H1 (cell line): ENCODE results near the gene PTPRG. TPM values are rescaled to one million over a fixed set of nuclear protein-coding genes. Genes with fewer than 3 reads are reported as not detected.

ENCODE experiments used
- CTCF ChIA-PET: fragments of 300-600 bp; sonication (Branson Sonifier 250); formaldehyde crosslinking; loops from one replicate; lab custom pipeline; 2021; ENCODE audit not compliant: partially characterized antibody; lab: Charles Lee
- POLR2A ChIA-PET: fragments of 300-600 bp; sonication (Branson Sonifier 250); formaldehyde crosslinking; loops from one replicate; lab custom pipeline; 2021; ENCODE audit warnings: inconsistent platforms; ENCODE audit not compliant: partially characterized antibody; lab: Charles Lee
- DNase-seq, 2 experiments: peaks; one replicate each; pipeline versions ENCODE4 v3.0.0 to v3.0.0-alpha.2; 2010 to 2022; ENCODE audit warnings: low spot score in 2 of 2, low read depth in 1 of 2, mixed read lengths in 1 of 2
- FAIRE-seq: peaks from 2 replicates; lab custom pipeline; 2011; peaks lifted over from hg19 to GRCh38; lab: Jason Lieb, UNC
- H2AFZ ChIP-seq: 2 replicates; pipeline ENCODE4 v1.8.1; 2012; ENCODE audit warnings: low read length, inconsistent platforms
- H2AK5ac ChIP-seq: 2 replicates; pipeline ENCODE4 v1.6.1; 2013; ENCODE audit warnings: low read depth, low read length
- H2BK120ac ChIP-seq: replicated peaks from 2 replicates; pipeline ENCODE3; 2013; ENCODE audit warnings: low read depth, low read length, inconsistent platforms
- H2BK12ac ChIP-seq: 2 replicates; pipeline ENCODE4 v1.6.1; 2013; ENCODE audit warnings: low read depth, low read length
- H2BK15ac ChIP-seq: 2 replicates; pipeline ENCODE4 v1.6.1; 2013; ENCODE audit warnings: low read length
- H2BK20ac ChIP-seq: 2 replicates; pipeline ENCODE4 v1.6.1; 2013; ENCODE audit warnings: low read length
- H2BK5ac ChIP-seq: 2 replicates; pipeline ENCODE4 v1.6.1; 2013; ENCODE audit warnings: low read depth, low read length
- H3K14ac ChIP-seq: 2 replicates; pipeline ENCODE4 v1.6.1; 2013; ENCODE audit warnings: inconsistent platforms; ENCODE audit not compliant: insufficient read length
- H3K18ac ChIP-seq: 2 replicates; pipeline ENCODE4 v1.6.1; 2013; ENCODE audit warnings: low read length; ENCODE audit errors: extremely low read depth
- H3K23ac ChIP-seq: 2 replicates; pipeline ENCODE4 v1.6.1; 2013; ENCODE audit warnings: inconsistent platforms; ENCODE audit not compliant: insufficient read length
- H3K23me2 ChIP-seq: 2 replicates; pipeline ENCODE4 v1.6.1; 2013; ENCODE audit warnings: low read depth, low read length
- H3K27ac ChIP-seq: 2 replicates; pipeline ENCODE4 v1.6.1; 2011; ENCODE audit warnings: low read depth, low read length, inconsistent platforms
- H3K27me3 ChIP-seq, 4 experiments: replicated peaks in 1 of 4; 1 replicate in 1 of 4; 2 replicates in 3 of 4; pipeline versions ENCODE4 v1.6.1 to v1.8.1; 2011 to 2013; ENCODE audit warnings: low read length in 3 of 4, mild to moderate bottlenecking in 3 of 4, inconsistent platforms in 2 of 4, mixed read lengths in 2 of 4, moderate library complexity in 1 of 4; ENCODE audit not compliant: control insufficient read depth in 3 of 4, insufficient read depth in 3 of 4; ENCODE audit errors: extremely low read depth in 1 of 4
- H3K36me3 ChIP-seq, 4 experiments: 2 replicates each; pipeline versions ENCODE4 v1.6.1 to v1.8.1; 2011 to 2013; ENCODE audit warnings: mild to moderate bottlenecking in 4 of 4, low read length in 3 of 4, moderate library complexity in 2 of 4, control low read depth in 1 of 4, inconsistent platforms in 1 of 4; ENCODE audit not compliant: insufficient read depth in 4 of 4, control insufficient read depth in 2 of 4
- H3K4ac ChIP-seq: replicated peaks from 2 replicates; pipeline ENCODE3; 2013; ENCODE audit warnings: low read length, low read depth, mixed read lengths, inconsistent platforms; ENCODE audit not compliant: insufficient read length
- H3K4me1 ChIP-seq, 4 experiments: replicated peaks in 1 of 4; 1 replicate in 1 of 4; 2 replicates in 3 of 4; pipeline versions ENCODE4 v1.6.1 to v1.8.1; 2011 to 2013; ENCODE audit warnings: low read length in 3 of 4, inconsistent platforms in 2 of 4, mixed read lengths in 1 of 4; ENCODE audit not compliant: insufficient read depth in 4 of 4, control insufficient read depth in 3 of 4
- H3K4me2 ChIP-seq, 2 experiments: 2 replicates each; pipeline versions ENCODE4 v1.6.1 to v1.8.1; 2011 to 2013; ENCODE audit warnings: low read depth in 2 of 2, low read length in 2 of 2, control low read depth in 1 of 2, inconsistent platforms in 1 of 2, mild to moderate bottlenecking in 1 of 2; ENCODE audit not compliant: insufficient read depth in 1 of 2
- H3K4me3 ChIP-seq, 4 experiments: fragments of 200-600, 300-600 bp in 1 of 4; sonication (generic), shearing (Covaris generic), sonication (Bioruptor Twin) in 1 of 4; 2 replicates each; pipeline versions ENCODE4 v1.5.1 to v1.8.1; 2011 to 2016; ENCODE audit warnings: low read length in 4 of 4, low read depth in 3 of 4, control low read depth in 2 of 4, inconsistent platforms in 2 of 4, mild to moderate bottlenecking in 2 of 4, mixed read lengths in 1 of 4, moderate library complexity in 1 of 4; ENCODE audit not compliant: insufficient read depth in 2 of 4; ENCODE audit errors: extremely low read depth in 1 of 4
- H3K56ac ChIP-seq: replicated peaks from 2 replicates; pipeline ENCODE3; 2013; ENCODE audit warnings: low read depth, mild to moderate bottlenecking, mixed read lengths, low read length, inconsistent platforms; ENCODE audit not compliant: insufficient read length
- H3K79me1 ChIP-seq: 2 replicates; pipeline ENCODE4 v1.6.1; 2013; ENCODE audit warnings: low read depth, low read length, control low read depth
- H3K79me2 ChIP-seq, 2 experiments: 2 replicates each; pipeline versions ENCODE4 v1.6.1 to v1.8.1; 2012 to 2013; ENCODE audit warnings: low read length in 2 of 2, mild to moderate bottlenecking in 2 of 2, inconsistent platforms in 1 of 2; ENCODE audit not compliant: insufficient read depth in 2 of 2, control insufficient read depth in 1 of 2
- H3K9ac ChIP-seq, 4 experiments: replicated peaks in 1 of 4; 1 replicate in 1 of 4; 2 replicates in 3 of 4; pipeline versions ENCODE4 v1.6.1 to v1.8.1; 2011 to 2013; ENCODE audit warnings: low read depth in 3 of 4, low read length in 3 of 4, control low read depth in 2 of 4, mild to moderate bottlenecking in 2 of 4, moderate library complexity in 2 of 4, inconsistent platforms in 1 of 4; ENCODE audit errors: extremely low read depth in 1 of 4
- H3K9me3 ChIP-seq, 2 experiments: 2 replicates each; pipeline versions ENCODE4 v1.6.1 to v1.8.1; 2012 to 2013; ENCODE audit warnings: mild to moderate bottlenecking in 2 of 2, moderate library complexity in 2 of 2, control low read depth in 1 of 2, inconsistent platforms in 1 of 2, low read depth in 1 of 2, low read length in 1 of 2, mixed read lengths in 1 of 2; ENCODE audit not compliant: insufficient read depth in 2 of 2
- H4K20me1 ChIP-seq, 2 experiments: replicated peaks in 1 of 2; 2 replicates each; pipeline versions ENCODE3 to v1.8.1; 2011 to 2013; ENCODE audit warnings: inconsistent platforms in 2 of 2, low read length in 2 of 2, mild to moderate bottlenecking in 1 of 2; ENCODE audit not compliant: insufficient read depth in 2 of 2, control insufficient read depth in 1 of 2
- H4K5ac ChIP-seq: 2 replicates; pipeline ENCODE4 v1.6.1; 2013; ENCODE audit warnings: low read length, low read depth, mixed read lengths, inconsistent platforms; ENCODE audit not compliant: insufficient read length
- H4K8ac ChIP-seq: 2 replicates; pipeline ENCODE4 v1.8.0; 2013; ENCODE audit warnings: mild to moderate bottlenecking, moderate library complexity, low read length, inconsistent platforms; ENCODE audit not compliant: insufficient read depth; ENCODE audit errors: extremely low read depth
- H4K91ac ChIP-seq: replicated peaks from 2 replicates; pipeline ENCODE3; 2013; ENCODE audit warnings: low read length, mixed read lengths, inconsistent platforms; ENCODE audit not compliant: insufficient read length
- CHD2 ChIP-seq: IDR thresholded peaks from 2 replicates; pipeline ENCODE4 v1.6.1; 2012; ENCODE audit warnings: low read length, improper control_type of control experiment
- EGR1 ChIP-seq: IDR thresholded peaks from 2 replicates; pipeline ENCODE4 v1.6.1; 2011; ENCODE audit warnings: low read depth, low read length, borderline replicate concordance
- NRF1 ChIP-seq: IDR thresholded peaks from 2 replicates; pipeline ENCODE4 v1.6.1; 2011; ENCODE audit warnings: mild to moderate bottlenecking, low read depth, low read length, improper control_type of control experiment
- POLR2AphosphoS5 ChIP-seq: IDR thresholded peaks from 2 replicates; pipeline ENCODE4 v1.6.1; 2011; ENCODE audit warnings: low read depth, low read length
- SP2 ChIP-seq: IDR thresholded peaks from 2 replicates; pipeline ENCODE4 v1.6.1; 2012; ENCODE audit warnings: mild to moderate bottlenecking, low read length, inconsistent platforms
- ZNF274 ChIP-seq: IDR thresholded peaks from 2 replicates; pipeline ENCODE4 v1.7.0; 2012; ENCODE audit warnings: low read length, borderline replicate concordance; ENCODE audit errors: extremely low read depth
- WGBS, 2 experiments: shearing (Covaris generic) in 1 of 2; methylation state at CpG; one replicate each; pipeline versions ENCODE4 v1.1.6 to v1.1.7; 2013 to 2015; ENCODE audit warnings: low lambda C conversion rate in 2 of 2, mixed read lengths in 2 of 2, inconsistent platforms in 1 of 2, low coverage in 1 of 2, missing lambda C conversion rate in 1 of 2; ENCODE audit not compliant: insufficient replicate concordance in 2 of 2, insufficient coverage in 1 of 2, insufficient read length in 1 of 2; ENCODE audit errors: extremely low coverage in 1 of 2, missing lambda C conversion rate in 1 of 2; 5-methylcytosine and 5-hydroxymethylcytosine counted together
- polyA plus RNA-seq, 7 experiments: library from polyadenylated mRNA; depleted of rRNA in 3 of 7; stranded (reverse) in 5 of 7; unstranded in 2 of 7; fragments of >200 nt in 5 of 7; fragments of 200-250 nt in 2 of 7; gene quantifications; 1 replicate in 5 of 7; 2 replicates in 1 of 7; 4 replicates in 1 of 7; pipeline versions ENCODE4 v1.2.1 to v1.2.3, GENCODE V29; 2011 to 2013; ENCODE audit warnings: missing spikeins in 2 of 7, mixed read lengths in 2 of 7
- total RNA-seq: library from RNA; stranded (reverse); fragmentation: NEBNext Ultra II Directional; extraction: Animal tissue kit (Norgen Biotek cat#: 25700); gene quantifications from 2 replicates; pipeline ENCODE4 v1.2.1, GENCODE V29; 2021

Gene PTPRG
- total and polyA plus RNA-seq, 2 of the 8 experiments (the other 6 are each of a cell fraction or from before 2014, with no cell fraction given), result 23.3 to 96.2 TPM

GRCh38 chr3:61841988-61842387 lies 280.6 kb downstream of the PTPRG start:
- Histone ChIP-seq H3K23ac (no peak overlapping the region), H2BK5ac (no peak overlapping the region), H3K14ac (no peak overlapping the region), H4K5ac (no peak overlapping the region), H3K4me3 (no peak overlapping the region), H3K9ac (peak overlapping the region in 1 of 4 experiments; percentile 8; a peak in 1 of 7 replicates), H2AK5ac (no peak overlapping the region), H3K36me3 (no peaks in the 10 kb centered on the region), H3K56ac (no peak overlapping the region), H3K79me1 (no peaks in the 10 kb centered on the region; the same call in 1 of the 2 replicates), H4K8ac (no peak overlapping the region), H2BK20ac (no peak overlapping the region), H3K4me1 (peaks cover 0 to 14% (median 4%) of the 10 kb centered on the region in 4 experiments; a peak in 4 of 7 replicates), H3K4ac (no peak overlapping the region), H3K4me2 (no peak overlapping the region), H3K23me2 (no peaks in the 10 kb centered on the region), H2BK15ac (no peak overlapping the region), H2BK120ac (no peak overlapping the region), H3K18ac (no peak overlapping the region), H3K79me2 (peaks cover 0 to 74% of the 10 kb centered on the region in 2 experiments; a peak in 3 of 4 replicates), H2AFZ (no peak overlapping the region), H3K27ac (no peak overlapping the region), H4K91ac (no peak overlapping the region), H4K20me1 (no peaks in the 10 kb centered on the region), H2BK12ac (no peak overlapping the region), H3K9me3 (no peaks in the 10 kb centered on the region), H3K27me3 (no peaks in the 10 kb centered on the region)
- CTCF ChIA-PET, result interaction anchor here (0.5 to 1.4 kb wide), 4 partner anchors 25 to 723 kb away, joined by 3 read pairs; no protein-coding TSS in a partner anchor
- no peak for FAIRE-seq
- no peak for DNase-seq
- 78% methylated on average over 2 of the region's 2 CpGs; no CpG with 5 or more reads in 1 of the 2 experiments for WGBS, 2 experiments
- POLR2A ChIA-PET, result interaction anchor here (0.8 to 1.6 kb wide), 3 partner anchors 8 to 12 kb away, joined by 3 to 4 read pairs (median 3); no protein-coding TSS in a partner anchor
- no peak for TF ChIP-seq POLR2AphosphoS5
- TF ChIP-seq NRF1, result no peak
- TF ChIP-seq EGR1, result no peak
- no peak for TF ChIP-seq ZNF274
- TF ChIP-seq SP2, result no peak
- TF ChIP-seq CHD2, result no peak
